NCI-H510A treated with DMSO at 0.1 percent for 48 hours (cell line): ENCODE measurements around the gene ITPR3.

Experiments used
- DNase-seq: peaks from one replicate; lab custom pipeline; 2025; lab: John Stamatoyannopoulos, UW

ITPR3 gene

DNA sequence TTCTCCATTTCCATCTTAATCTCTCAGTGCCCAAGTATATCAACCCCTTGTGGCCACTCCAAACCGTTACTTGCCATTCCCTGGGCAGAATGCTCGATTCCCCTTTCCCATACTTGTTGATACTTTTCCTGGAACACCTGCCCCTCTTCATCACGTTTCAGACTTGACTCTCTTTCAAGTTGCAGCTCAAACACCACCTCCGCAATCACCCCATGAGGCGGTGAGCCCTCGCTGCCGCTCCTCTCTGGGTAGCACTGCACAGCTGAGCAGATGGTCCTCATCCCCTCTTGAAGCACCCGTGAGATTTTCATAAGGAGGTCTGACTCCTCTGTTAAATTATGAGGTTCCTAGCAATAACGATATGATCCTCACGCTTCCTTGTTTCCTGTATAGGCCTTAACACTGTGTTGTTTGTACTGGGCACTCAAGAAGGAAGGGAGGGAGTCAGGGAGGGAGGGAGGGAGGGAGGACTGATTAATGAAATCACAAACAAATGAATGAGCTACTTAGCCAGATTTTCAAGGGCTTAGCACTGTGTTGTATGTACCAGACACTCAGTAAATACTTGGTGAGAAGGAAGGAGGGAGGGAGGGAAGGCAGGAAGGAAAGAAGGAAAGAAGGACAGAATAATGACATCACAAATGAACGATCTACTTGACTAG is 98.3 kb downstream of the ITPR3 start:
- DNase-seq: peak; percentile 96

DNA sequence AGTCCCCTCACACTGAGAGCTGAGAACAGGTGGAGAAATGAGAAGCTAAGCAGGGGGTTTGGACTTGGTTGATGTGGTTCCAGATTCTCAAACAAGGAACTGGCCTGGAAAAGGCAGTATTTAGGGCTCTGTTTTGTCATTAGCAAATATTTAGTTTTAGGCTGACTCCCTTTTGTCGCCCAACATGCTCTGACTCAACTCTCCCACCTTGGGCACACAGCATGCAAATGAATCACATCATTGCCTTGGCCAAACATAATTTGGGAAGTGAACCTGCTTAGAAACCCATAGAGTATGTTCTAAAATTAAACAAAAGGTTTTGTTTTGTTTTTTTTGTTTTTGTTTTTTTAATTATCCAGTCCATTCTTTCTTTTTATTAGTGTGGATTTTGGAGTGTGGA is 99.9 kb downstream of the ITPR3 start:
- no peak for DNase-seq

DNA sequence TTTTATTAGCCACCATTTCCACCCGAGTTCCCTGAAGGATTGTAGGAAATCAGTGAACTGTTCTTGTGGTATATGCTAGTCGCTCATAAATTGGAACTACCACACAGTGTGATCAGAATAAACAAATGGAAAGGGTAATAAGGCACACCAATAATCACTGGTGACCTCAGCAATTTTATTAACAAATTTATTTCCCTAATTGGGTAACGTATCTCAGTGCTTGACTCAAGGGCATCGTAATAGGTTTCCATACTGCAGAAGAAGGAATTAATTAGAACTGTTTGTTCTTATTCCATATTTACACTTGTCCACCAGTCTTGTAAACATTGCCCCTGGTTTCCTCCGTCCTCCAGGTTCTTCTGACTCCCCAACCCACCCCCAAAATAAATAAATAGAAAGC is 100.4 kb downstream of the ITPR3 start:
- DNase-seq: no peak

DNA sequence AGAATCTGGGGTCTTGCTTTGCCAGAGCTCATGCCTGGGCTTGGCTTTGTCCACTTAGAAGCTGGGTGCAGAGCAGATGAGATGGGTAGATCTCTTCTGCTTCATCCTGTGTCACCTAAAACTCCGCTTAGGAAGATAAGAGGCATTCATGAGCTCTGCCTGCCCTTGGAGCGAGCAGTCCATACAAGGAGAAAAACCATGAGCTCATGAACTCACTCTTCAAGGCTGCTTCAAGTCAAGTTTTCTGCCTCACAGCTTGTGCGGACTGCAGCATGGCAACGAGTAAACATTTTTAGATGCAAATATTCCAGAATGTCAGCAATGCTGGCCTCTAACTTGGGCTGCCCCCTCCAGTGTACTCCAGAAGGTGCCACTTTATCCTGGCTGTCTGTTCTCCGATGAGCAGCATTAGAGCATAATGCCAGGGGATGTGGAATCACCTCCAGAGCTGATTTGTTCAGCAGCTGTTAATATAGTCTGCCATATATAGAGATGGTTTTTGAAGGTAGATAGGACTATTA is 101.0 kb downstream of the ITPR3 start:
- peak; percentile 47 for DNase-seq

DNA sequence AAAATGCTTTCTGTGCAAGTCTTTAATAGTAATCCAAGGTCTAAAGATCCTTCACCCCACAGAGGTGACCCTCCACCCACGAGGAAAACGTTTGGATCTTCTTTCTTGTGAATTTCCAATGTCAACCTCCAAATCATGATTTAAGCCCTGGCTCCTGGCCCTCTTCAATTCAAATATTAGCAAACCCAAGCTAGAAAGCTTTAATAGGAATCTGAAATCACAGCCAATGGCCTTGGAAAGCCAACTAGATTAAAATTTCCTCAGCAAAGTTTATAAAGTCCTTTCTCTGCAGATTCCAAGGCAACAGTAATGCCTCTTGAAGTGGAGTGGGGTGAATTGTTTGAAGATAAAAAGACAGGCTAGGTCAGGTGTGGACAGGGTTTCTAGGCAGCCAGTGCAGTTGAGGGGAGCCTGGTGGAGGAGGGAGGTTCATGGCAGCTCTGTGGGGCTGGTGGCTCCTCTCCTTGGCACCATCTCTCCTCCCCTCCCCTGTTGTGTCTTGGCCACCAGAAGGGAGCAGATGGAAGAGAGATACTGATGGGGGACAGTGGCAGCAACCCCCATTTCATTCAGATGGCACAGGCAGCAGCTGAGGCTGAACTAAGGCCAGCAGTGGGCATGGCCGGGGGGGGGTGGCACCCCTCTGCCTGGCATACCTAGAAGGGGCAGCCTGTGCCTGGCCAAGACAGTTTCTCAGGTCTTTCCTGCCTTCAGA is 102.4 kb downstream of the ITPR3 start:
- no peak for DNase-seq

DNA sequence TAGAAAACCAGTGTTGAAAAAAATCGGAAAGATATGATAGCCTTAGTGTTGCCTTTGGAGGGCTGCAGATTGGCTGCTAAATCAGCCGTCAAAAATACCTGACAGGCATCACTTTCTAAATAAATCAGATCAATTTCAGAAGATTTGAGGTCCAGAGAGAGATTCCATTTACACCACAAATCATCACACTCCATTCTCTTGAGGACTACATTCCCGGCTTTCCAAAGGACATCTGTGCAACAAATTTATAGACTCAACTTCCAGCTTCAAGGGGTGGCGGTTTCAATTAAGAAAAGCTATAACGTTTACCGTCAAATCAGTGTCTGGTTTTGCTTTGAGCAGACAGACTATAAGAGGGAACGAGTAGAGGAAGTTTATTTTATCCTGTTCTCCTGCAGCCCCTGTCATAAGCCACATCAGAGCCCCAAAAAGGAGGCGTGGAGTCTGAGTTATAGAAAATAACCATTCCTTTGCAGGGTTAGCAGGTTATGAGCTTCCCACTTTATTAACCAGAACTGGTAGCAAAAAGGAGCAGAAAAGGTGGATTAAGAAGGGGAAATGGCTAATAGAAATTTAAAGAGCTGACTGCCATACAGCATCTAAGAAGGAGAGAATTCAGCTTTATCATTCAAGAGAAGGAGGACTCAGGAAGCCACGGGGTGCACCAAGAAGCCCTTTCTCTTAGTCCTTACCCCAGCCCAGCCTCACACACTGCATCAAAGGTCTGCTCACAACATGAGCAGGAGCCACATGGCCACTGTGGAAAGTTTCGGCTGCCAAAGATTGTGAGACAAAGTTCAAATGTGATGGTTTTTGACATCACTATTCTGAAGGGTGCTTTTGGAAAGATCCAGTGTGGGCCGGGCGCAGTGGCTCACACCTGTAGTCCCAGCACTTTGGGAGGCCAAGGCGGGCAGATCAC is 103.2 kb downstream of the ITPR3 start:
- no peak for DNase-seq

DNA sequence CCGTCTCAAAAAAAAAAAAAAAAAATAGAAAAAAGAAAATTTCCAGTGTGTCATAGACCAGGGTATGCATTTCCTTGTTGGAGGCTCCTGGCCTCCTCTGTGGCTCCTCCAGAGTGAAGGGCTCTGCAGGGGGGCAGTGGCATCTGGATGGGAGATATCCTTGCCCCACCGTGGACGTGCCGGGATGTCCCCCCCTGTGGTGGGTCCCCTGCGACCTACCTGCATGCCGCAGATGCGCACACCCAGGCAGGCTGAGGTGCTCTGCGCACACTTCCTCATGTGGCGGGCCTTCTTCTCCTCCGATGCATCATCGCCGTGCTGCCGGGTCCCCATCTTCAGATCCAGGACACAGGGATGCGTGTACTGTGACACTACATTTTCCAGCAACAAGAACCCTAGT is 104.1 kb downstream of the ITPR3 start:
- DNase-seq: no peak

DNA sequence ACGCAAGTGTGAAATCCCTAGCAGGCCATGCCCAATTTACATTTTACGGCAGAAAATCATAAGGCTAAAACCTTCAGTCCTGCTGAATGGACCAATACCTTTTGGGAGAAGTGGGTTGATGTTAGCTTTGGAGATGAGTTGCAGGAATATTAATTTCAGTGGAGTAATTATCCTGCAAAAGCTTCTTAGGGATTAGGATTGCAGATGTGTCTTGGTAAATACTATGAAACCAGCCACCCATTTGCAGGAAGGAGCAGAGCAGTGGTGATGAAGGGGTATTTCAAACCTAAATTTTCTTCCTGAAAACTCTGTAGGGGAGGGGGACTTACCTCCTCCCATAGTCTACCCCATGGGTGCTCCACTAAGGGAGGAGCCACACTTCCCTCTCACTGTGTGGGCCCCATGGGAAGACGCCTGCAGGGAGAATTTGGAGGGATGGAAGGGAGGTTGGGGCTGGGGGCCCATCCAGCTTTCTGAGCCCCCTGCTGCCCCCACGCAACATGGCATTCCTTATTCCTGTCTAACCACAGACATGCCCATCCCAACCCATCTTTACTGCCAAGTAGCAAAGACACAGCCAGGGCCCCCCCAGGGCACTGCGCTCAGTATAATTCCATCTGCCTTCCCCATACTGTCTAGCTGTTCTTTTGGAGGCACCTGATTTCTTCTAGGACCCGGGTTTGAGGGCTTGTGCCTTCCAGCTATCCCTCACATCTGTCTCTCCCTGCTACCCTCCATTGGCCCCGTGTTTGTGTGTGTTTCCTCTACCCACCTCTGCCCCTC is 105.0 kb downstream of the ITPR3 start:
- no peak for DNase-seq

DNA sequence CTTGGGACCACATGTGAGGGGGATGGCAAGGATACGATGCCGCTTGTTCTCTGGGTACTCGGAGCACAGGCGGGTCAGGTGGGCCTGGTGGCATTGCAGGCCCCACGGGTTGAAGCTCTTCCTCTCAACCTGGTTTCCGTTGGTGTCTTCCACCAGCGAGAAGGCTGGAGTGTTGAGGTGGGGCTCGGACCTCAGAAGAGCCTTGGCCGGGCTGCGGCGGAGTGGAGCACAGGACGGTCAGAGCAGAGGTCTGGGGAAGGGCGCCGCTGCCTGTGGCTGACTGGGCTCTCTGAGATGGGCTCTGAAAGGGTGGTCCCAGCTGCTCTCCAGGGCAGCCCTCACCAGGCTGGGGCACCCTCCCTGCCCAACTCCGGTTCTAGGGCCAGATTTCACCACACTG is 105.6 kb downstream of the ITPR3 start:
- DNase-seq: no peak

DNA sequence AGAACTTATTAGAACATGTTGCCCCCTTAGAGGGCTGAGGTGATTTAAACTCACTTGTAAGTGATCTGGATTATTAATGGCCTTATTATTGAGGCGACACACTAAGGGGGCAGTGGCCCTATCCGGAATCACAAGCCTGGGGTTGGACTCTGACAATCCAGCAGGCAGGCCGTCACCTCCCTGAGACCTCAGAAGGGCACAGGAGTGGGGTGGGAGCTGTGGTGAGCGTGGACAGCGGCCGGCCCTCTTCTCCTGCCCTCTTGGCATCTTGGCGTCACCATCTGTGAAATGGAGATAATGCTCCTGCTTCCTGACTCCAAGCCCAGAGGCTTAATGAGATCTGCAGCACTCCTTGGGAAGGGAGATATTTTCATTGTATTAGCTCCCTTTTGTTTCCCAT is 106.0 kb downstream of the ITPR3 start:
- no peak for DNase-seq

DNA sequence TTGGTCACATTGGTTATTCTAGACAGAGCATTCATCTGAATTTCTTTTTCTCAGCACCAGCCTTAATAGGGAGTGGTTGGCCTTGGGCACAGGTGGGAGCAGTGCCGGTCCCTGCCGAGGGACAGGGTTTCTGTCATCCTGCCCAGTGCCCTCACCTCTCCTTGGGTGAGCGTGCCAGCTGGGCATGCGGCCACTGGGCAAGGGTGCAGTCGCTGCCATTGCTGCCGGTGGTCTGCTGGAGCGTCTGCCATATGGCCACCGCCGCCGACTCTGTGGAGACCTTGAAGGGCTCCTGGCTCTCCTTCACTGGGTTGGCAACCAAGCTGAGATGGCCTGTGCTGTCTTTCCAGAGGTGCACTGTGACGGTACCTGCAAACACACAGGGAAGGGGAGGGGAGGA is 106.8 kb downstream of the ITPR3 start:
- no peak for DNase-seq

DNA sequence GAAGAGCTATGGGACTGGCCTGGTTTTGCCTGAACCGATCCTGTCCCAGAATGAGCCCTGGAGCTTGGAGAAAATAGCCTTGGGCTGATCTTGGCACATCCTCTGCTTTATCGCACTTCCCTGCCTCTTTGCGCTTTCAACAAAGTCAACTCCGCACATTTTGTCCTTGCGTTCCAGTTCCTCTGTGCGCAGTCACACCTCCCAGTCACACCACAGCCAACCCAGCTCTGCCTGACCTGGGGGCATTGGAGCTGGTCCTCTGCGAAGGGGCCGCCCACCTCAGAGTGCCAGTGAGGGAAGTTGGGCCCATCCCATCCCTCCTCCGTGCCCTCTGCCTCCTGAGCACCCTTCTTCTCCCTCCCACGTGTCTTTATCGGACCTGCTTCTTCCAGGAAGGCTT is 107.3 kb downstream of the ITPR3 start:
- no peak for DNase-seq

DNA sequence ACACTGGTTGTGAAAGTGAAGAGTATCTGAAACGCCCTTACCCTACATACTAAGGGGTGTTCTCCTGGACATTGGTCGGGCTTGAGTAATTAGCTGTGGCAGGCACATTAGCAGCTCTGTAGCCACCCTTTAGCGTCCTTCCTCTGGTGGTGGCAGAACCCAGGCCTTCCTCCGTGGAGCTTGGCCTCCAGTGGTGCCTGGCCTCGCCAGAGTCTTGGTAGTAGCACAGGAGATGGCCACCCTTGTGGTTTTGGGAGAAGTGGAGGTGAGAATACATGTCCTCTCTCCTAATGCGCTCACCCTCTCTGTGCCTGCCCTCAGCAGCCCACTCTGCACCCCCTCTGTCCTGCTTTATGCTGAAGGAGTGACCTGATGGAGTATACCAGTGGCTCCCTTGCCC is 107.9 kb downstream of the ITPR3 start:
- DNase-seq: no peak

DNA sequence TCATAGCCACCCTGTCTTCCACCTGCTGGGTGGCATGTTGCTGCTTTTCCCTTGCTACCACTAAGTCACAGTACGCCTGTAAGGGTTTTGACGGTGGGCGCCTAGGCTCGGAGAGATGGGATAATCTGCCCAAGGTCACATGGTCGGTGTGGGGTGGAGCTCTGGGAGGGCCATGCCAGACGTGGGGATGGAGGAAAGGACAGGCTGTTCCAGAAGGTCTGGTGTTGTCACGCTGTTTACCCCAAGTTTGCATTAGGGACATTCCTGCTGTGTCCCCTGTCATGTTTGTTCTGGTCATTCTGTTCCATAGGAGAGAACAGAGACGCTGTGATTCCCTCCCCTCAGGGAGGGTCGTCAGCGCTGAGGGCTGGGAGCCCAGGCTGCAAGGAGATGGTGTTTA is 109.5 kb downstream of the ITPR3 start:
- no peak for DNase-seq

DNA sequence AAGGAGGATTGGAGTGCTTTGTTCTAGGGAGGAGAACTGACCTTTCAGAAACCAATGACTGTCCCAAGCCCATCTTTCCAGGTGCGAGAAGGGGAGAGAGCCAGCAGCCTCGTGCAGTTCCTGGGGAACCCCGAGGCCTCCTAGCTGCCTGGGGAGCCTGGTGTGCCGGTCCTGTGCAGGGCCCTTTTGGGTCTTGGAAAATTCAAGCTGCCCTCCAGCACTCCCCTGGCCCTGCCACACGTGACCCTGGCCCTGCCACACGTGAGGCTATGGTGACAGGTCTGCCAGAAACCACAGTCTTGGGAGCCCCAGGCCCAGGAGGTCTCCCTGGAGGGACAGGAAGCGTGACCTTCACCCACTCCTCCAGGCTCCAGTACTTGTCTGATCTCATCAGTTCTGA is 109.9 kb downstream of the ITPR3 start:
- no peak for DNase-seq

DNA sequence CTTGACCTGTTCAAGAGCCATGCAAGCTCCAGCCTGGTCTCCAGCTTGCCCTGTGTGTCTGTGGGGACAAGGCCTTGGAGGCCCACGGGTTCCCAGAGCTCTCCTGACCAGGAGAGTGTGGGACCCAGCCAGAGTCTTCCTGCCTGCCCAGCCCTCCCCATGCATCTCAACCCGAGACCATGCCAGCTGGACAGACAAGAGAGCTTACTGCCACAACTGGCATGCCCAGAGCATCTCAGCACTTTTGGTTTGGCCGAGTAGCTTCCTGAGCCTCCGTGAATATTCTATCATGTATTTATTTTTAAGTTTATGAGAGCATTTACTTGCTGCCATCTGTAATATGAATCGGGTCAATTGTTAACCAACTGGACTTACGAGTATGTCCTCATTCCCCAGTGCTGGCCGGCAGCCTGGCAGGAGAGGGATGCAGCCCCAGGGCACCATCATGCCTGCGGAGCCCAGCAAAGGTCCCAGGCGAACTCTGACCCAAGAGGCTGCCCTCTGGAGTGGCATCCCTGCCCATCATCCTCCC is 110.7 kb downstream of the ITPR3 start:
- no peak for DNase-seq

DNA sequence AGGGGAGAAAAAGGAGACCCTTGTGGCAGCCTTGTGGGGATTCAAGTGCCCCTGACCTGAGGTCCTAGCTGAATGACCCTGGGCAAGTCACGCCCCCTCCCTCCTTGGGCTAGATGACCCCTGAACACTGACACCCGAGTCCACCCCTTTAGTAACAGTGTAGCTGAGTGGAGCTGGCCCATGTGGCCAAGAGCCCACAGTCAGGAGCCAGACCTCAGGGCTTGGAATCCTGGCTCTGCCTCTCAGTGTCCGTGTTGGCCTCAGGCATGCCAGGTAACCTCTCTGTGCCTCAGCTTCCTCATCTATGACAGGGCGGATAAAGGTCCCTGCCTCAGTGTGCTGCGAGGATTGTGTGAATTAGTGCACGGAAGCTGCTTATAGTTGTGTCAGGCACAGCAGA is 111.3 kb downstream of the ITPR3 start:
- no peak for DNase-seq

DNA sequence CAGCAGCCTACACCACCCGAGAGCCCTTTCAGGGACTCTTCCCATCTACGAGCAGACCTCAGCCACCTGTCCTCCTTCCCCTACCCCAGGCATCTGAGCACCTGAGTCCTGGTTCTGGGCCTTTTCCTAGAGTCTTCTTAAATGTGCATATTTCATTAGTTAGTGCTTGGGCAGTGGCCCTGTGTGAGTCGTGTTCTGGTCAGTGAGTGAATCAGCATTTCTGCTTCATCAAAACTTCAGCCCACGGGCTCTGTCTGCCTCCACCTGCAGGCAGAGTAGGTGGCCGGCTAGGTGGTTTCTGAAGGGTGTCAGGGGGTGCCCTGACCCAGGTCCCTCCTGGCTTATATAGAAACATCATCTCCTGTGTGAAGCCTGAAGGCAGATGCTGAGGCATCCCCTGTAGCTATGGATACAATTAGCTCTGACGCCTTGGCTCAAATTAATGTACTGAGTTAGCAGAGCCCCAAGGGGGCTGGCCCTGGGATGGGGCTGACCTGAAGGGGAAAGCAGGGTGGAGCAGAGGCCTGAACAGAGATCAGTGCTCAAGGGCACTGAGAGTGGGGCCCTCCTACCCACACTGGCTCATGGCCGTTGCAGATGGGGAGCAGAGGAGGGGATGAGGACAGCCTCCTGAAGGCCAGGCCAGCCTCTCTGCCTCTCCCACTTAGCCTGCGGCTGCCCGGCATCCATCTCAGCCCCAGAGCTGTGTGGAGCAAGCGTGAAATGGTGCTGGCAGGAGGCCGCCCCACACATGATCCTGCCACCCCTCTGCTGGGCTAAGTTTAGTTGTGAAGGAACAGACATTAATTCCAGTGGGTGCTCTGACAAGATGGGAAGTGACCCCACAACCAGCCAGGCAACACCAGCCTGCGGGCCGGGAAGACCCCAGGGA is 111.9 kb downstream of the ITPR3 start:
- no peak for DNase-seq

DNA sequence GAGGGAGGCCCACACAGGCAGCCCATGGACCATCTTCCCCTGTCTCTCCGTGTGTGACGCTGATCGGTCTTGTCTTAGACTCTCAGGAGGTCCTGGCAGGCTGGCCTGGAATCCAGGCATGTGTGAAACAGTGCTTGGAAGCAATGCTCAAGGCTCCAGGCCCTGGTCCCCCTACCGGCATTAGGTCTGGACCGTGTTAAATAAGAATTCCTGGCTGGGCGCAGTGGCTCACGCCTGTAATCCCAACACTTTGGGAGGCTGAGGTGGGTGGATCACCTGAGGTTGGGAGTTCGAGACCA is 112.5 kb downstream of the ITPR3 start:
- DNase-seq: no peak

DNA sequence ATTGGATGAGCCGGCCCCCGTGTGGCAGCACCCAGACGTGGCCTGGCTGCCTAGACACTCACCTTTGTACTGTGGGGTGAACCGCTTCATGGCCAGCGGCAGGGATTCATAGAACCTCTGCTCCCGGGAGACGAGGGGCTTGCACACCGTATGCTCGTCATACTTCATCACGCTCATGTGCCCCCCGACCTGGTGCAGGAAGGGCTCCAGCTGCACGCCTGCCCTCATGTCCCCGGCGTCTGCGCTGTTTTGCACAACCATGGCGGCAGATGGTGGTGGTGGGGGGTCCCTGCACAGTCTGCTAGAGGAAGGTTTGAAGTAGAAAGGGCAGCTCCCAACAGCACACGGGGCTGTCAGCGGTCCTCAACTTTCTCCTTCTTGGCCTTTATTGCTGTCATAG is 114.1 kb downstream of the ITPR3 start:
- DNase-seq: no peak
